GM18526 (cell line): Measurements from ENCODE around the gene ATP8A2.

ENCODE experiments used
- POLR2A ChIP-seq: IDR thresholded peaks from 3 replicates; pipeline ENCODE4 v1.6.1; 2011; ENCODE audit not compliant: insufficient read length; ENCODE audit errors: extremely low read depth

Gene ATP8A2

DNA sequence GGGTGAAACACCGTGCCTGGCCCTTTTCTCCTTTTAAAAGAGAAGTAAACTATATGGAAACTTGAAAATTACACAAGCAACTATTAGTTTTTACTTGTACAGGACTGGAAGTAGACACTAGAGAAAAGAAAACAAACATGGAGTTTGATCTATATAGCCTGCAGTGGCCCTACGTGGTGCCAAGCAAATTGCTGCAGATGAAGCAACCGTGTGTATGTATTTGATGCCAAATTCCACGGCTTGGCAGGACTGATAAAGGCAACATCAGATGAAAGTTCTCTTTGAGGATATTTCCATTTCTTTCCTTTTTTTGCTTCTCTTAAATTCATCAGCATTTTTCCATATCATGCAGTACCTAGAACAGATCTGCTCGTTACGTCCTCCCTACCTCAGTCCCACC, 49.8 kb downstream of the ATP8A2 start:
- TF ChIP-seq POLR2A: no peak

DNA sequence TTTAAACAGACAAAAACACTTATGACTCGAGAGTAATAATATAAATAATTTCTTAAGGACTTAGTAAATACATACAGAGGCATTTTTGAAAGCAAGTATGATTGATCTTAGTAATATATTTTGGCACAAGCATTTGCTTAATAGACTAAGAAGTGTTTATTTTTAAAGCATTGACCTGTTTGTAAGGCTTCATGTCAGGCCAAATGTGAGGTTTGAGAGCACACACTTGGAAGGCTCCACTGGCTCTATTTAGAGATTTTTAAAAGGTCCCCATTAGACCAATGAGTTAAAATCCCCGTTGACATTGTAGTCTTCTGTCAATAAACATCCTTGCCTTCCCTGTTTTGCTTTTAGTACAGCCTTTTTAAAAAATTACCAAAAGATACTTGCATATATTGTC, 50.4 kb downstream of the ATP8A2 start:
- no peak for TF ChIP-seq POLR2A

DNA sequence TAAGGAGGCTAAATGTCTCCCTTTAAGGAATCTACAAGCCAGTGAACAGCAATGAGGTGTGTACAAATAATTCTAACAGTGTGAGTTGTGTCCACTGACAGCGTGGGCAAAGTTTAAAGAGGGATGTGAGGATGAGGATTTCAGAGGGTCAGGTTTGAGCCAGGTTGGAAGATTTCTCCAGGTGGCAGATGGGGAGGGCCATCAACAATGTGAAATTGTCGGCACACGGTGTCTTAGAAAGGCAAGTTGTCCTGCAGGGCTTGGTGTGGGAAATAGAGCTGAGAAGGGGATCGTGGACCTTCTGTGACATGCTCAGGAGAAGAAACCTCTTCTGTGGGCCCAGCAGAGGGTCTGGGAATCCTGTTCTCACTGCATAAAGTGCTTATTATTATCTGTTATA, 52.1 kb downstream of the ATP8A2 start:
- TF ChIP-seq POLR2A: no peak

DNA sequence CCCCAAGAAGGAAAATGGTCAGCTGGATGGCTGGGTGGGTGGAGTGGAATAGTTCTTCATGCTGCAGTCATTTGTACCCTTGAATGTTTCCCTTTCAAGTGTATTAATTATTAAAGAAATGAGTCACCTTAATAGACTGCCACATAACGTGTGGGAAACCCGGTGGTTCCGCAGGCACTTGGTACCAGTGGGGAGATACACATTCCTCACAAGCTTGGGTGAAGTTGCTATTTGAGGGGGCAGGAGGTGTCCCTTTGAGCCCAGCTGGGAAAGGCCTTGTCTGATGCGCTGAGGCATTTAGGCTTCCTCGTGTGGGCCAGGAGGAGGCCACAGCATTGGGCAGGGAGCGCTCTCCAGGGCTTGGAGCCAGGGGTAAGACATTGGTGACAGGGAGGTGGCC, 57.7 kb downstream of the ATP8A2 start:
- TF ChIP-seq POLR2A: no peak

DNA sequence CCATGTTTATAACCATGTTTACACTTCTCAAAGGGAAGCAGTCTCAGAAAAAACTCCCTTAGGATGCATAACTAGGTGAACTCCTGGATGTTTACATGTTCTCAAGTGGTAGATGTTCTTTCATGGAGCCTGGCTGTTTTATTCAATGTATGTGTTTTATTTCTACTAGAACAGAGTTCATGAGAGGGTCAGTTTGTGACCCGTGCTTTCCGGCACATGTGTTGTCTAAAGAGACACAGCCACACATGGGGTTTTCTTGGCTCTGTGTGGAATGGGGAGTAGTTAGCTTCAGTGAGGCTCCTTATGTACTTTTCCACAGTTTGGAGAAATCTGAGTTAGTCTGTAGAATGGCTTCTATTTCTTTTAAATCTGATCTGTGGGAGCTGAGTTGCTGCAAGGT, 60.9 kb downstream of the ATP8A2 start:
- no peak for TF ChIP-seq POLR2A

DNA sequence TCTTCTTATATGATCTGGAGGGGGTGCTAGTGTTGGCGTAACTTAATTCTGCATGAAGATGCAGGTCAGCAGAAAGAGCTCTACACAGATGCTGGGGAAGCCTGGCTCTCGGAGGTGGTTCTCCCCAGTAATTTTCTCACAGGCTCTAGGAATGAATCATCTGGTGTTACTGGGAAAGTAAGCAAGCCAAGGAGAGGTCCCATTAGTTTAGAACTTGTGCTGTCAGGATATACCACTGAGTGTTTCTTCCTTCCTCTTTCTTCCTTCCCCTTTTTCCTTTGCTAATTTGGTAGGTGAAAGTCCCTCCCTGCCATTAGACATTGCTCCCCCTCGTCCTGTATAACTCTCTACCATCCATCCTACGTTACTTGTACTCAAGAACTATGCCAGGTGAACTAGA, 68.3 kb downstream of the ATP8A2 start:
- TF ChIP-seq POLR2A: no peak

DNA sequence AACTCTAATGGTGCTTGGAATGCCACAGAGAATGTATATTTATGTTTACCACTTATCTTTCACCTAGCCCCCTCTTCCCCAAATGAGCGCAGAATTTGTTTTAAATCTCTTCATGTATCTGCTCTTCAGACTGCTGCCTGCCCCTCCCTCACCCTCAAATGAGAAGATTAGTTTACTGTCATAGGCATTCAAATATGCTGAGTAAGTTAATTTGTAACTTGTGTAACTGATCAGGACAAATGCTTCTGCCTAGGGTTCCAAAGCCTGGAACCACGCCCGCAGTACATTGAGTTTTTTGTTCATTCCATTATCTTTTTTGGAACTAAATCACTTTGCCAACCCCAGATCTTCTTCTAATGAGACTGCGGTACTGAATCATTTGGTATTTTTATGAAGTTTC, 74.5 kb downstream of the ATP8A2 start:
- TF ChIP-seq POLR2A: no peak

DNA sequence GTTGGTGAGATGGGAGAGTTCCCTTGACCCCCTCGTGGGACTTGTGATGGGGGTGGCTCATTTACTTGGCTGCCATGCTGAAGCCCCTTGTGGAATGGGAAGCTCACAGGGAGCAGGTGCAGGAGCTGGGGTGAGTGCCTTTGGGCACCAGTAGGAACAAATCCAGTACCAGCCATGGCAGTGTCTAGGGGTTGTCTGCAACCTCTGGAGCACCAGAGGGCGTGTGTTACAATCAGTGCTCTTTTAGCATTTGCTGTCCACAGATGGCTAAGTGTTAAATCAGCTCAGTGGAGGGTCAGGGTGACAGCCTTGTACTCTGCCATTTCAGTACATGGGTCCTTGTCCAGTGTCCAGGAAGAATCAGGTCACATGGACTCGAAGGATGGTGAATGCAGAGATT, 75.6 kb downstream of the ATP8A2 start:
- no peak for TF ChIP-seq POLR2A

DNA sequence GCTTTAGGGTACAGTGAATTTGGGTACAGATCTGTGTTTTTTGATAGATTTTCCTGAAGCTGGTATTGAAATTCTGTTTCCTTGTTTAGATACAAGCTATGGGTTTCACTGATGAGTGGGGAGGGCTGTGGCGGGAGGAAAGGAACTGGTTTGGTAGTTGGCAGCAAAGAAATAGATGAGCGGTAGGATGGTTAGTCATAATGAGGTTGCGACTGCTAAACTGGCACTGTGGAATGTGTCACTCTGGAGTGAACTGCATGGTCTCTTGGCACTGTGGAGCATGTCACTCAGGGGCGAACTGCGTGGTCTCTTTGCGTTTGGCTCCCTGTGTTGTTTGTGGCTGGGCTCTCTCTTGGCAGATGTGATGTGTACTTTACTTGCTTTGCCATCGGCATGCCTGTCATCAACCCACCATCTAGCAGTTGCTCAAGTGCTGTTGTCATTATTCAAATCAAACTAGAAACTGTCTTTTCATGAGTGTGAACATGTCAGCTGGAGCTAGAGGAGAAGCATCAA, 82.1 kb downstream of the ATP8A2 start:
- no peak for TF ChIP-seq POLR2A

DNA sequence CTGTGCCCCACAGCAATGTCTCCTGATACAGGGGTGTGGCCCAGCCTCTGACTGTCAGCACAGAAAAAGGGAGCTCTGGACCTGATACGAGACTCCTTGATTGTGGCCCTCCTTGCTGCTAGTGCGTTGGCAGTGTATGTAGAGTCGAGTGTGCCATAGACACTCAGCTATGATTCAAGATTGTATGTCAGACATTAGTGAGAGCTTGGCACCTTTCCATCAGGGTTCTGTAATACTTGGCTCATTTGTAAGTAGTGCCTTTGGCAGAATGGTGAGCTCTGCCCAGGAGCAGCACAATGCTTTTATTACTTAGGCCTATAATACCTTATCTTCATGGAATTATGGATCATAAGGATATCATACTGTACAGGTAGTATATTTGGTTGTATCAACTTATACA, 83.4 kb downstream of the ATP8A2 start:
- TF ChIP-seq POLR2A: no peak

DNA sequence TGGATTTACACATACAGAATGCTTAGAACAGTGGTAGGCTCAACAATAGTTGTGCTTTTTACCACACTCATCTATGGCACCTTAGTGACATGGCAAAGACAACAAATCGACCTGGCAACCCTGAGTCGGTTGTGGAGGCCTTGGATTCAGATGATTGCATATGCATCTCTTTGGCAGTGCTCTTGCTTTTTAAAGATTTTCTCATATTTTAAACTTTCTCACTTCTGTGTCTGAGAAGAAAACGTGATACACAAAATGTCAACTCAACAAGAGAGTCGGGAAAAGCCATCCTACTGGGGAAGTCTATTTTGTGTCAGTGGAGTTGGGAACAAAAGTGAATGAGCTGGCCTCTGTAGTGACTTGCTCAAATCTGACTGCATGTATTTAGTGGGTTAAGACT, 85.8 kb downstream of the ATP8A2 start:
- TF ChIP-seq POLR2A: no peak

DNA sequence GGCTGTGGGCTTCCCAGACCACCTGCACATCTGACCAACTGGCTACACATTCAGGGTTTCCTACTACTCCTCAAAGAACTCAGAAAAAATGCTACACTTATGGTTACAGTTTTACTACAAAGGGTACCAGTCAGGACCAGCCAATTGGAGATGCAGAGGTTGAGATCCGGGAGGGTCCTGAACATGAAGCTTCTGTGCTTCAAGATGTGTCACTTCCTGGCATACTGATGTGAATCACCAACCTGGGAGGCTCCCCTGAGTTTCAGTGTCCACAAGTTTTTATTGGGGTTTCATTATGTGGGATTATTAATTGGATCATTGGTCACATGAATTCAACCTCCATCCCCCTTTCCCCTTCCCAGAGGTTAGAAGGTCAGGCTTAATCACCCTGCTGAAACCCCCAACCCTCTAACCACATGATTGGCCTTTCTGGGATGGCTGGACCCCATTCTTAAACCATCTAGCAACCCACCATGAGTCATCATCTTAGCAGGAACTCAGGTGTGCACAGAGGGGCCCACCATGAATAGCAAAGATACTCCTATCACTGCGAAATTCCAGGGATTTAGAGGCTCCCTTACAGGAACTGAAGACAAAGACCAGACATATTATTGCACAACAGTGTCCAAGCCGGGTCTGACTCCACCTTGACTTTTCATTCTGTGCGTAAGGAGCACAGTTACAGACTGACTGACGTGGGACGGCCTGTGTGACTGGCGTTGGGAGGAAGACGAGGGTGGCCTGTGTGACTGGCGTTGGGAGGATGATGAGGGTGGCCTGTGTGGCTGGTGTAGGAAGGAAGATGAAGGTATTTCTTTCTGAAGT, 90.7 kb downstream of the ATP8A2 start:
- no peak for TF ChIP-seq POLR2A

DNA sequence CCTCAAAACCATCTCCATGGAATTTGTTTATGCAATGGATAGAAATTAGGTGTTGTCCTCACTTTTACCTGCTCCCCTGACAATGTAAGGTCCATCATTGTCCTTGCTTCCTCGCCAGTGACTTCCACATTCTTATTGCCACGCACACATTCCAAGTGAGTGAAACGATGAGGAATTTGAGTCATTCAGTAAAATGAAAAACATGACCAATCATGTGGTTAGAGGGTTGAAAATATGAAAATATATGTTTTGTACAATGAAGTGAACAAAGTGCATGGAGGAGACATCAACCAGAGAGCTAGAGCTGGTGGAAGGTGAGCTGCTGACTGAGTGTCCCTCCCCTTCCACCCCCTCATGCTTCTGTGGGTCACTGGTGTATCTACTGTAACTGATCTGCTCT, 91.7 kb downstream of the ATP8A2 start:
- no peak for TF ChIP-seq POLR2A

DNA sequence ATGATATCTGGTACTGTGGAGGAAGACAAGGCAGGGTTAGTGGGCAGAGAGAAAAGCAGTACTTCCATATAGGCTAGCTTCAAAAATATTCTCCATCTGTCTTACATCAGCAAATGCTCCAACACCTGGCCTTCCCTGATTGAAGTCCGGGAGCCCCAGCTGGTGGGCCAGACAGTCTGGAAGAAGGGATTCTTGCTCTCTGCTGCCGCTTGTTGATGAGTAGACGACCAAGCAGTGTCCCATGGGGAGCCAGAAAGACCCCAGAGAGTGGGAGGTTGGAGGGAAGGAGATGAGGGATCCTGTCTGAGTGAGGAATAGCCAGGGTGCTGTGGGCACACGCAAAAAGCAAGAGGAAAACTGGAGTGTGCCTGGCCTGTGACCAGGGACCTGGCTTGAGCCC, 95.1 kb downstream of the ATP8A2 start:
- TF ChIP-seq POLR2A: no peak

DNA sequence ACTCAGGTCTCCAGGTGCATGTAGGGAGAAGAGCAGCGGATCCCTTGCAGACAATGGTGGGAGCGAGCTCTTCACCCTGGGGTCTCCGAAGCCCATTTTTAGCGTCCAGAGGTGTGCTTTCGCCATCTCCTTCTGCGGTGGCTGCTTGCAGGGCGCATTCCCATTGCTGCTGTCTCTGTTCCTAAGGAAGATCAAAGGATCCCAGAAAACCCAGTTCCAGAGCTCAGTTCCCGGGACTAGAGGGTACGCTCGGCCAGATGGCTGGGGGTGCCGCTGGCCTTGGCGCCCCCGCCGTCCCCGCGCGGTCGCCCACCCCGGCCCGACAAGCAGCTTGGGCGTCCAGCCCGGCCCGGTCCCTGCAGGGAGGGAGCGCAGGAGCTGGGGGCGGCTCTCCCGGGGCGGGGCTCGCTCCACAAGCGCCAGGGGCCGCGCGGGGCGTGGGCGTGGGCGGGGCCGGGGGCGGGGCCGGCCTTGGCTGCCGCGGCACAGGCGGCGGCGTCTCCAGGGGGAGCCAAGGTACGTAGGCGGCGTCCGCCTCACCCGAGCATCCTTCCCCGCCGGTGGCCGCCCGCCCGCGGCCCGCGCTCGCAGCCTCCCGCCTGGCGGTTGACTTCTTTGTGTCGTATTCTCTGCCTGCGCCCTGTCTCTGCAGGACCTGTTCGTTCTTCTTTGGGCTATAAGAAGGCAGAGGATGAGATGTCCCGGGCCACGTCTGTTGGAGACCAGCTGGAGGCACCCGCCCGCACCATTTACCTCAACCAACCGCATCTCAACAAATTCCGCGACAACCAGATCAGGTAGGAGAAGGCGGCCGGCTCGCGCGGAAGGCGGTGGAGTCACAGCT, 96.8 kb downstream of the ATP8A2 start:
- no peak for TF ChIP-seq POLR2A

DNA sequence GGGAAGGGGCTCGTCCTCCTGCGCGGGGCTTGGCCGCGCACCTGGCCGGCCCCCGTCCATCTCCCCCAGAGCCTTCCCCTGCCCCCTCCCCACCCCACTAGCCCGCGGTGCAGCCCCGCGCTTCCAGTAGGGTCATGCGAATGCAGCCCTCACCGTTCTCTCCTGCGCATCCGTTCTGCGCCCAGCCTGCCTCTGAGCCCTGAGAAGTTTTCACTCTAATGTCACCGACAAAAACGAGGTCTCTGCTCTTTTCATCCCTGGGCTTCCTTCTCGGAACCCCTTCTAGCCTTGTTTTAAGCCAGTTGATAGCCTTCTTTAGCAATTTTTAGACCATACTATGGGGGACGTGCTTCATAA, 97.4 kb downstream of the ATP8A2 start:
- no peak for TF ChIP-seq POLR2A
